ENCODE measurements around the gene RACGAP1.

RACGAP1 gene

GRCh38 chr12:49954863-49955830 is 70.1 kb downstream of the RACGAP1 start:
- no peak for DNase-seq (ENCODE audit: low read depth in 2 of 2)

GRCh38 chr12:49953961-49954846 is 71.1 kb downstream of the RACGAP1 start:
- DNase-seq (ENCODE audit: low read depth in 2 of 2) = no peak

- no peak for DNase-seq (ENCODE audit: low read depth in 2 of 2)
Observed at GRCh38 chr12:49953151-49953550, 72.1 kb downstream of the RACGAP1 start.

- no peak for DNase-seq (ENCODE audit: low read depth in 2 of 2)
Observed at GRCh38 chr12:49952391-49953055, 72.8 kb downstream of the RACGAP1 start.

- no peak for DNase-seq (ENCODE audit: low read depth in 2 of 2)
Observed at GRCh38 chr12:49951411-49952240, 73.7 kb downstream of the RACGAP1 start.

- no peak for DNase-seq (ENCODE audit: low read depth in 2 of 2)
Observed at GRCh38 chr12:49950273-49951251, 74.7 kb downstream of the RACGAP1 start, which contains the start of gene AQP2. TSS of gene AQP2 (plus strand) at chr12:49950737. CDS start at chr12:49950831, 94 bp downstream.

GRCh38 chr12:49949866-49950265 is 75.4 kb downstream of the RACGAP1 start:
- DNase-seq (ENCODE audit: low read depth in 2 of 2) = no peak

- no peak for DNase-seq (ENCODE audit: low read depth in 2 of 2)
Observed at GRCh38 chr12:49948866-49949845, 76.1 kb downstream of the RACGAP1 start.

- DNase-seq (ENCODE audit: low read depth in 2 of 2) = no peak
Observed at GRCh38 chr12:49947593-49948226, 77.6 kb downstream of the RACGAP1 start.

DNA sequence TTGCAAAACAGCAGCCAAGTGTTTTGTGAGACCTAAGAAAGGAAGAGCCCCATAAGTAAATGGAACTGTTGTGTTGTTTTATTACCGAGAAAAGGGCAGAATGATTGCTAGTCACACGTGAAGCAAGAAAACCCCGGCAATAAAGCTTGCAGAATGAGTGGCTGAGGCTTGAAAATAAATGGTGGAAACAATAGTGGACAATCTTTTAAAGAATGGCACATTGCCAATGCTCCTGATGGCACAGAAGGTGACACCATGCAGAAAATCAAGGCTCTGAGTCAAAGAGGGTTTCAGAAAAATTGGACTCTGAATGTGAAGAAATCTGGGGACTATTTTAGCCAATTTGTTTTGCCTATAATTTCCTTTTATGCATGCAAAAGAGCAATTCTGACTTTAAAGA is 78.8 kb downstream of the RACGAP1 start:
- DNase-seq (ENCODE audit: low read depth in 2 of 2) = no peak

DNA sequence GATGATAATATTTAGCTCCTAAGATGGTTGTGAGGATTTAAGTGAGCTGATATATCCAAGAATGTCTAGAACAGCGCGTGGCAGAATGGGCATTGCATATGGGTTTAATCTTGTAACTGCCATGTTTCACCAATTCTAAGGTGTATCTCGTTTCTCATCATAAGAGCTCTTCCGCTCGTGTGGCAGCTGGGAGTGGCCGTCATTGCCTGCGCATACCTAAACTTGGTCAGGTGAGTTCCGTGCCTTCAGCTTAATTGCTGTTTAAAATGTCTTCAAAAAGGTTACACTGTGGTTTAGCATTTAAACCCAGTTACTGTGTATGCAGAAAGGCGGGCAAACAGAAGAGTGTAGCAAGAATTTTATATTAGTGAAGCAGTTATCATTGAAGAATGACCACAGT is 79.2 kb downstream of the RACGAP1 start:
- no peak for DNase-seq (ENCODE audit: low read depth in 2 of 2)

DNA sequence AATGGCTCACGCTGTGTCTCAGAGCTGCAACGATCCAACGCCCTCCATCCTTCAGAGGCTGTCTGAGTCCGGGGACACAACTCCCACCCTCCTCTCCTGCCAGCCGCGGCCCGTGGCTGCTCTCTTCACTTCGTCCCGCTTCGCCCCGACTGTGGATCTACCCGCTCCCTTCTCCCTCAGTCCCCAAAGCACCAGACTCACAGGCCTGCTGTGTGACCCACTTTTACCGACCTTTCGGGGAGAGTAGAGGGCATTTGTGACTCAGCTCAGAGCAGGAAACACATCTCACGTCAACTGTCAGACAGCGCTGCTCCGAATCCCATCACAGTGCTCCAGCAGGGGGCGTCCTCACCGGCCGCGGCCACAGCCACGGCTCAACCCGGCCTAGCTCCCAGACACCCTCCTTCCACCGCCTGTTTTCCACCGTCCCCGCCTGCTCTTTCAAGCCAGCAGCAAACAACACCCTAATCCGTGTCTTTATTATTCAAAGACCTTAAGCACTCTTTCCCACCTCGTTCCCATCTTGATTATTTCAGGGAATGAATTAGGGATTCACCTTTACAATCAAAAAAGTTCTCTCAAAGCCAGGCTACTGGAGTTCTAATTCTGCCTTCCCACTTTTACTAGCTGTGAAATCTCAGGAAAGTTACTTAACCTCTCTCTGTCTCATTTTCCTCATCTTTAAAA is 79.8 kb downstream of the RACGAP1 start:
- peak; percentile 67 to 72 for DNase-seq (ENCODE audit: low read depth in 2 of 2)

GRCh38 chr12:49944718-49945117 is 80.6 kb downstream of the RACGAP1 start:
- DNase-seq (ENCODE audit: low read depth in 2 of 2) = no peak

DNA sequence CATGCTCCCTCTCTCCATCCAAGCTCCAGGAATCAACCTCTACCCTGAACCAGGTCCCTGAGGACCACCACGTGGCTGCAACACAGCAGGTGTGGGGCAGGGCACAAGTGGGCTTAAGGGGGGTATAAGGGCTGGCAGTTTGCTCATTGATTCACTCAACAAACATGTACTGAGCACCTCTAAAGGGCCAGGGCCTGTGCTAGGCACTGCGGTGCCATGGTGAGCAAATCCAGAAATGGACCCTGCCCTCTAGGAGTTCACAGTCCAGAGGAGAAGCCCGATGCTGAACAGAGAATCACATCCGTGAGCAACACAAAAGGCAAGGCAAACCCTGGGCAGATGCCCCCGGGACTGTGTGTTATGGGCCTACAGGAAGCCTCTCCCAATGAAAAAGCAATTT is 81.2 kb downstream of the RACGAP1 start:
- DNase-seq (ENCODE audit: low read depth in 2 of 2) = no peak

GRCh38 chr12:49943625-49943960 is 81.7 kb downstream of the RACGAP1 start:
- no peak for DNase-seq (ENCODE audit: low read depth in 2 of 2)

GRCh38 chr12:49942921-49943624 is 82.2 kb downstream of the RACGAP1 start:
- no peak for DNase-seq (ENCODE audit: low read depth in 2 of 2)

DNA sequence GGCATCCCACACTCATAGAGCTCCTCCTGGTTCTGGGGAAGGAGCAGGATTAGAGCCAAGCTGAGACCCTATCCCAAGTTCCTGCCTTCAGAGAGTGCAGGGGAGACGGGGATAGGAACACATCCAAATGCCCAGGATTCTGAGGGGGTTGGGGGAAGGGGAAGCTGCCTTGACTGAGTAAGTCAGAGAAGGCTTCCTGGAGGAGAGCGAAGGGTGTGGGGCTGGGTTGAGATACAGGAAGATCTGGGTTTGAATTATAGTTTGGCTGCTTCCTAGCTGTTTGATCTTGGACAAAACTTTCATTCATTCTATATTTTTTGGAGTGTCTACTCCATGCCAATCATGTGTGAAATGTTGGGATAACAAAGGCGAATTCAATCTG is 82.8 kb downstream of the RACGAP1 start:
- DNase-seq (ENCODE audit: low read depth in 2 of 2) = no peak
